ENCODE measurements around the gene HGF. TPM values are rescaled to one million over a fixed set of nuclear protein-coding genes. Genes with fewer than 3 reads are reported as not detected.

HGF gene
- total RNA-seq, 2 donors from 2014 or later: 2.9 to 6.9 TPM

DNA sequence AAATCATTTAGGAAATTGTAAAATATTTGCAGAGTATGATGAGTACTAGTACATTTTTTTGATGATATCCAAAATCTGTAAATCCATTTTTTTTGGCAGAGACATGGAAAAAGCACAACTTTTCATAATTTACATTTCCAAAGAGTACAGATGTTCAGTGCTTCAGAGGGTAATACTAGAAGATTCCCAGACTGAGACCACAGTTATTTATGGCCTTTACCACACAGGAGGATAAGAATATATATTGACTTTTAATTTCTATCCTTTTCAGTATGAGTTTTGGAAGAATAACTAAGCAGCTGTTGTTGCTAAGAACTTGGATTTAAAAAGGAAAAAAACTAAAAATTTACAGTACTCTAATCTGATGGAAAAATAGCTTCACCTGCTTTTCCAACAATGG, 61.9 kb downstream of the HGF start:
- H3K4me1 ChIP-seq: no peaks in the 10 kb centered on the region
- H3K36me3 ChIP-seq (replicated peaks in 1 of 2; ENCODE audit: insufficient read depth in 1 of 2, low read depth in 2 of 2): no peaks in the 10 kb centered on the region
- DNase-seq (no peak), ATAC-seq (no peak)
- TF ChIP-seq POLR2A (IDR thresholded peaks at IDR 0.05): no peak
- TF ChIP-seq, protein P1, sequence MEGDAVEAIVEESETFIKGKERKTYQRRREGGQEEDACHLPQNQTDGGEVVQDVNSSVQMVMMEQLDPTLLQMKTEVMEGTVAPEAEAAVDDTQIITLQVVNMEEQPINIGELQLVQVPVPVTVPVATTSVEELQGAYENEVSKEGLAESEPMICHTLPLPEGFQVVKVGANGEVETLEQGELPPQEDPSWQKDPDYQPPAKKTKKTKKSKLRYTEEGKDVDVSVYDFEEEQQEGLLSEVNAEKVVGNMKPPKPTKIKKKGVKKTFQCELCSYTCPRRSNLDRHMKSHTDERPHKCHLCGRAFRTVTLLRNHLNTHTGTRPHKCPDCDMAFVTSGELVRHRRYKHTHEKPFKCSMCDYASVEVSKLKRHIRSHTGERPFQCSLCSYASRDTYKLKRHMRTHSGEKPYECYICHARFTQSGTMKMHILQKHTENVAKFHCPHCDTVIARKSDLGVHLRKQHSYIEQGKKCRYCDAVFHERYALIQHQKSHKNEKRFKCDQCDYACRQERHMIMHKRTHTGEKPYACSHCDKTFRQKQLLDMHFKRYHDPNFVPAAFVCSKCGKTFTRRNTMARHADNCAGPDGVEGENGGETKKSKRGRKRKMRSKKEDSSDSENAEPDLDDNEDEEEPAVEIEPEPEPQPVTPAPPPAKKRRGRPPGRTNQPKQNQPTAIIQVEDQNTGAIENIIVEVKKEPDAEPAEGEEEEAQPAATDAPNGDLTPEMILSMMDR (IDR thresholded peaks at IDR 0.05): no peak
- intact Hi-C loops (cut with DNase I): no loop called here
- no peaks in the 10 kb centered on the region for H3K27me3 ChIP-seq
- no peak overlapping the region for H3K27ac ChIP-seq
- H3K4me3 ChIP-seq: no peak overlapping the region
- no peaks in the 10 kb centered on the region for H3K9me3 ChIP-seq

DNA sequence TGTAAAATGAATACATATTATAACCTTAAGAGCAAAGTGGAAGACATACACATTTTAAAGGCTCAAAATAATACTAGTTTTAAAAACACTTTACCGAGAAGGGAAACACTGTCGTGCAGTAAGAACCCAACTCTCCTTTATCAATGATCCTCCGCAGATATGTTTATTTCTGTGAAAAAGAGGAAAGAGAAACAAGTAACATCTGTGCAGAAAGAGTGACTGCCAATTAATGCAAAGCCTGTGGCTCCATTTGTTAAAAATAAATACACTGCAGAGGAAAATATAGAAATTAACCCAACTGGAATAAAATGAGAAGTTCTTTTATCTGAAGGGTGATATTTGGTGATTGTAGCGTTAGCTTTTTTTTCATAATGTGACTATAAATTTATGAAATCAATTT, 62.7 kb downstream of the HGF start:
- no peaks in the 10 kb centered on the region for H3K27me3 ChIP-seq
- DNase-seq (no peak), ATAC-seq (no peak)
- intact Hi-C loops (cut with DNase I): no loop called here
- WGBS, 2 donors: 79 to 85% methylated on average over 4 of the region's 4 CpGs
- TF ChIP-seq, protein P1 (IDR thresholded peaks at IDR 0.05): no peak
- TF ChIP-seq POLR2A (IDR thresholded peaks at IDR 0.05): no peak
- H3K4me3 ChIP-seq: no peak overlapping the region
- no peak overlapping the region for H3K27ac ChIP-seq
- H3K4me1 ChIP-seq: no peaks in the 10 kb centered on the region
- no peaks in the 10 kb centered on the region for H3K9me3 ChIP-seq
- no peaks in the 10 kb centered on the region for H3K36me3 ChIP-seq (replicated peaks in 1 of 2; ENCODE audit: insufficient read depth in 1 of 2, low read depth in 2 of 2)

GRCh38 chr7:81705206-81705605, 64.6 kb downstream of the HGF start:
- no peaks in the 10 kb centered on the region for H3K4me1 ChIP-seq
- no peak for ATAC-seq
- H3K4me3 ChIP-seq: no peak overlapping the region
- H3K9me3 ChIP-seq: no peaks in the 10 kb centered on the region
- H3K27ac ChIP-seq: no peak overlapping the region
- DNase-seq: no peak
- no peaks in the 10 kb centered on the region for H3K27me3 ChIP-seq
- WGBS, 2 donors: 57 to 71% methylated on average over 2 of the region's 2 CpGs
- intact Hi-C loops (cut with DNase I): no loop called here
- no peaks in the 10 kb centered on the region for H3K36me3 ChIP-seq (replicated peaks in 1 of 2; ENCODE audit: insufficient read depth in 1 of 2, low read depth in 2 of 2)
- TF ChIP-seq POLR2A (IDR thresholded peaks at IDR 0.05): no peak
- TF ChIP-seq, protein P1 (IDR thresholded peaks at IDR 0.05): no peak

DNA sequence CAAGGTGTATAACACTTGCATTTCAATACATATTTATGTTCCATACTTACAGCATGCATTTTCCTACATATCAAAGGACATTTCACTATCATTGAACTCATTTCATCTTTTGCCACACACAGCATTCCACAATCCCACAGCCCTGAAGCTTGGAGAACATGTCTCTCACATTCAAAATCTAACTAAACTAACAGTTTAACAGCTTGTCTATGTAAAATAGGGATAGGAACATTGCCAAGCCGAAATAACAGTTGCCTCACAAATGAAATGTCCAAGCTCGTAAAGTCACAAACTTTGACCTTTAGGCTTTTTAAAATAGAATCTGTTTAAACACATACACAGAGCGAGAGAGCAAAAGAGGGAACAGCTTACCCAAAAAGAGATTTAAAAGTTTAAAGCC, 65.3 kb downstream of the HGF start:
- WGBS, 2 donors: 35 to 44% methylated on average over 3 of the region's 3 CpGs
- no peak for ATAC-seq
- intact Hi-C loops (cut with DNase I): no loop called here

GRCh38 chr7:81698965-81699364, 70.9 kb downstream of the HGF start:
- H3K4me1 ChIP-seq: no peaks in the 10 kb centered on the region
- no peaks in the 10 kb centered on the region for H3K27me3 ChIP-seq
- no peak overlapping the region for H3K27ac ChIP-seq
- H3K4me3 ChIP-seq: no peak overlapping the region
- DNase-seq (no peak), ATAC-seq (no peak)
- H3K9me3 ChIP-seq: no peaks in the 10 kb centered on the region
- H3K36me3 ChIP-seq (replicated peaks in 1 of 2; ENCODE audit: insufficient read depth in 1 of 2, low read depth in 2 of 2): no peaks in the 10 kb centered on the region
- TF ChIP-seq, protein P1 (IDR thresholded peaks at IDR 0.05): no peak
- TF ChIP-seq POLR2A (IDR thresholded peaks at IDR 0.05): no peak
- intact Hi-C loops (cut with DNase I): no loop called here

More for the DNA sequence above, 65.3 kb downstream of the HGF start:
- no peak overlapping the region for H3K27ac ChIP-seq
- H3K9me3 ChIP-seq: no peaks in the 10 kb centered on the region
- TF ChIP-seq, protein P1 (IDR thresholded peaks at IDR 0.05): no peak
- no peak for TF ChIP-seq POLR2A (IDR thresholded peaks at IDR 0.05)
- no peaks in the 10 kb centered on the region for H3K27me3 ChIP-seq
- no peak for DNase-seq
- no peak overlapping the region for H3K4me3 ChIP-seq
- H3K4me1 ChIP-seq: no peaks in the 10 kb centered on the region
- no peaks in the 10 kb centered on the region for H3K36me3 ChIP-seq (replicated peaks in 1 of 2; ENCODE audit: insufficient read depth in 1 of 2, low read depth in 2 of 2)
